IPS-20b (cell line): Measurements from ENCODE around the gene ANKRD44.
"Not testable (repeated sequence)": the region's sequence is repeated elsewhere in the genome, so short reads cannot be mapped to it uniquely, and the experiment has no call there.

Experiments
- H3K27ac ChIP-seq: one replicate; pipeline ENCODE4 v1.5.1; 2013; ENCODE audit warnings: low read length
- H3K27me3 ChIP-seq: 2 replicates; pipeline ENCODE4 v1.6.1; 2013; ENCODE audit warnings: mild to moderate bottlenecking, low read length, inconsistent platforms; ENCODE audit not compliant: insufficient read depth
- H3K36me3 ChIP-seq: 2 replicates; pipeline ENCODE4 v1.6.1; 2013; ENCODE audit warnings: low read depth, mild to moderate bottlenecking, inconsistent platforms, low read length, moderate library complexity; ENCODE audit not compliant: insufficient read depth
- H3K4me1 ChIP-seq: 2 replicates; pipeline ENCODE4 v1.6.1; 2013; ENCODE audit warnings: mild to moderate bottlenecking, control low read depth, inconsistent platforms, low read length, moderate library complexity; ENCODE audit not compliant: insufficient read depth
- H3K4me3 ChIP-seq: 2 replicates; pipeline ENCODE4 v1.5.1; 2013; ENCODE audit warnings: mild to moderate bottlenecking, low read length, inconsistent platforms
- H3K9ac ChIP-seq: 2 replicates; pipeline ENCODE4 v1.6.1; 2013; ENCODE audit warnings: low read depth, mild to moderate bottlenecking, inconsistent platforms, low read length, moderate library complexity
- H3K9me3 ChIP-seq: 2 replicates; pipeline ENCODE4 v1.6.1; 2013; ENCODE audit warnings: mild to moderate bottlenecking, low read depth, low read length, inconsistent platforms; ENCODE audit not compliant: insufficient read depth

Gene ANKRD44

GRCh38 chr2:197304556-197305011 lies 6.0 kb downstream of the ANKRD44 start:
- Histone ChIP-seq H3K27me3 (peaks cover 22% of the 10 kb centered on the region), H3K9me3 (no peaks in the 10 kb centered on the region), H3K36me3 (no peaks in the 10 kb centered on the region), H3K4me1 (no peaks in the 10 kb centered on the region), H3K9ac (no peak overlapping the region), H3K4me3 (no peak overlapping the region), H3K27ac (no peak overlapping the region)

GRCh38 chr2:197300139-197300538 lies 10.4 kb downstream of the ANKRD44 start:
- H3K4me1 ChIP-seq, result no peaks in the 10 kb centered on the region
- no peak overlapping the region for H3K27ac ChIP-seq
- H3K4me3 ChIP-seq, result no peak overlapping the region
- no peaks in the 10 kb centered on the region for H3K27me3 ChIP-seq
- H3K36me3 ChIP-seq, result no peaks in the 10 kb centered on the region
- no peaks in the 10 kb centered on the region for H3K9me3 ChIP-seq
- no peak overlapping the region for H3K9ac ChIP-seq

GRCh38 chr2:197298609-197299008 lies 12.0 kb downstream of the ANKRD44 start:
- Histone ChIP-seq H3K4me1 (no peaks in the 10 kb centered on the region), H3K4me3 (no peak overlapping the region), H3K36me3 (no peaks in the 10 kb centered on the region), H3K27ac (no peak overlapping the region), H3K27me3 (no peaks in the 10 kb centered on the region), H3K9ac (no peak overlapping the region), H3K9me3 (no peaks in the 10 kb centered on the region)

GRCh38 chr2:197297772-197298318 lies 12.7 kb downstream of the ANKRD44 start:
- H3K4me1 ChIP-seq, result no peaks in the 10 kb centered on the region
- H3K9me3 ChIP-seq, result no peaks in the 10 kb centered on the region
- no peaks in the 10 kb centered on the region for H3K27me3 ChIP-seq
- no peak overlapping the region for H3K4me3 ChIP-seq
- H3K9ac ChIP-seq, result no peak overlapping the region
- no peaks in the 10 kb centered on the region for H3K36me3 ChIP-seq
- no peak overlapping the region for H3K27ac ChIP-seq

- no peak overlapping the region for H3K9ac ChIP-seq
- no peak overlapping the region for H3K27ac ChIP-seq
- no peaks in the 10 kb centered on the region for H3K9me3 ChIP-seq
- H3K27me3 ChIP-seq, result no peaks in the 10 kb centered on the region
- H3K4me1 ChIP-seq, result no peaks in the 10 kb centered on the region
- H3K4me3 ChIP-seq, result no peak overlapping the region
- no peaks in the 10 kb centered on the region for H3K36me3 ChIP-seq
Measured at GRCh38 chr2:197297266-197297665, 13.3 kb downstream of the ANKRD44 start.

GRCh38 chr2:197296835-197297234 lies 13.7 kb downstream of the ANKRD44 start:
- Histone ChIP-seq H3K27ac (no peak overlapping the region), H3K9ac (no peak overlapping the region), H3K4me3 (no peak overlapping the region)

GRCh38 chr2:197294260-197294659 lies 16.3 kb downstream of the ANKRD44 start:
- Histone ChIP-seq H3K9ac (no peak overlapping the region), H3K4me1 (no peaks in the 10 kb centered on the region), H3K4me3 (no peak overlapping the region), H3K27ac (no peak overlapping the region), H3K36me3 (no peaks in the 10 kb centered on the region), H3K9me3 (no peaks in the 10 kb centered on the region), H3K27me3 (no peaks in the 10 kb centered on the region)

More at GRCh38 chr2:197296835-197297234, 13.7 kb downstream of the ANKRD44 start:
- H3K9me3 ChIP-seq, result no peaks in the 10 kb centered on the region
- H3K27me3 ChIP-seq, result no peaks in the 10 kb centered on the region
- H3K4me1 ChIP-seq, result no peaks in the 10 kb centered on the region
- H3K36me3 ChIP-seq, result no peaks in the 10 kb centered on the region

GRCh38 chr2:197293252-197294007 lies 17.1 kb downstream of the ANKRD44 start:
- no peak overlapping the region for H3K27ac ChIP-seq
- no peaks in the 10 kb centered on the region for H3K36me3 ChIP-seq
- no peaks in the 10 kb centered on the region for H3K27me3 ChIP-seq
- H3K4me1 ChIP-seq, result no peaks in the 10 kb centered on the region
- H3K9me3 ChIP-seq, result no peaks in the 10 kb centered on the region
- no peak overlapping the region for H3K4me3 ChIP-seq
- no peak overlapping the region for H3K9ac ChIP-seq

- H3K4me3 ChIP-seq, result no peak overlapping the region
- no peak overlapping the region for H3K9ac ChIP-seq
- H3K9me3 ChIP-seq, result no peaks in the 10 kb centered on the region
- H3K27ac ChIP-seq, result no peak overlapping the region
- no peaks in the 10 kb centered on the region for H3K27me3 ChIP-seq
- no peaks in the 10 kb centered on the region for H3K36me3 ChIP-seq
- H3K4me1 ChIP-seq, result no peaks in the 10 kb centered on the region
Measured at GRCh38 chr2:197292619-197293018, 18.0 kb downstream of the ANKRD44 start.

GRCh38 chr2:197287596-197287932 lies 23.0 kb downstream of the ANKRD44 start:
- H3K9ac ChIP-seq, H3K4me1 ChIP-seq, H3K4me3 ChIP-seq, H3K27ac ChIP-seq, H3K36me3 ChIP-seq, H3K9me3 ChIP-seq, H3K27me3 ChIP-seq: not testable (repeated sequence)

- no peaks in the 10 kb centered on the region for H3K9me3 ChIP-seq
- H3K27me3 ChIP-seq, result no peaks in the 10 kb centered on the region
- no peak overlapping the region for H3K9ac ChIP-seq
- no peak overlapping the region for H3K27ac ChIP-seq
- H3K4me3 ChIP-seq, result no peak overlapping the region
- no peaks in the 10 kb centered on the region for H3K4me1 ChIP-seq
- no peaks in the 10 kb centered on the region for H3K36me3 ChIP-seq
Measured at GRCh38 chr2:197286805-197287595, 23.6 kb downstream of the ANKRD44 start.

- no peak overlapping the region for H3K9ac ChIP-seq
- H3K27ac ChIP-seq, result no peak overlapping the region
- H3K4me1 ChIP-seq, result no peaks in the 10 kb centered on the region
- no peaks in the 10 kb centered on the region for H3K36me3 ChIP-seq
- H3K9me3 ChIP-seq, result no peaks in the 10 kb centered on the region
- H3K4me3 ChIP-seq, result no peak overlapping the region
- no peaks in the 10 kb centered on the region for H3K27me3 ChIP-seq
Measured at GRCh38 chr2:197285361-197285760, 25.2 kb downstream of the ANKRD44 start.
